Muscle of back (tissue), 11 donors: Measurements from ENCODE around the gene TBC1D24. TPM values are rescaled to one million over a fixed set of nuclear protein-coding genes. Genes with fewer than 3 reads are reported as not detected.
"Not testable (repeated sequence)": the region's sequence is repeated elsewhere in the genome, so short reads cannot be mapped to it uniquely, and the experiment has no call there.

Source experiments
- DNase-seq, 3 donors: peaks; one replicate each; pipeline versions ENCODE4 v3.0.0 to v3.0.0-alpha.2; 2013
- polyA plus RNA-seq, 10 donors: library from polyadenylated mRNA; unstranded; fragments of 120-200 nt; gene quantifications; one replicate each; pipeline ENCODE4 v1.2.1, GENCODE V29; 2013; ENCODE audit not compliant: insufficient read length in 10 of 10

Gene TBC1D24
- polyA plus RNA-seq, 10 donors, result 14.9 to 25.3 (median 21.4) TPM

DNA sequence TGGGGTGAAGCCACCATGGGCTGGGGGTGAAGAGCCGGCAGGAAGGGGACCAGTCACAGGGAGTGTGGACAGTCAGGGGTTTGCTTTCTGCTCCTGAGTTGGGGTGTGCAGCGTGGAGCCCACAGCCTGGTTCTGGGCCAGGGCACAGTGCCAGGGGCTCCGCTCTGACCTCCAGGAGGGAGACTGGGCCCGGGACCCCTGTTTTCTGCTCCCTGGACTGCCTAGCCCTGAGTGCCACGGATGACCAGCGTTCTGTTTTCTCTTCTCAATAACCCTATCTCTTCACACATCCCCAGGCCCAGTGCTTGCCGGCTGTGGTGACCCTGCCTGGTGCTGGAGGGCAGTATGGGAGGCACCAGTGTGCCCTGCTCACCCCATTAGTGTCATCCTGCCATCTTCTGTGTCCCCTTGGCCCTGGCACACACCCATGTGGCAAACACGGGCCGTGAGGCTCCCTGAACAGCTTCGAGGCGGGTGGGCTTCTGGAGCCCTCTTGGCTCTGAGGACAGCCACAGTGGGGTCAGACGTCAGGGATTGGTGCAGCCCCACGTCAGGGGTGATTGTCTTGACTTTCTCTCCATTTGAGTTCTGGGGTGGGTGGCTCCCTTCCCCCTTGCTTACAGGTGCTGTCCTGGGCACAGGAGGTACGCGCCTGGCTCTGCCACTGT lies 55.2 kb downstream of the TBC1D24 start:
- no peak for DNase-seq

DNA sequence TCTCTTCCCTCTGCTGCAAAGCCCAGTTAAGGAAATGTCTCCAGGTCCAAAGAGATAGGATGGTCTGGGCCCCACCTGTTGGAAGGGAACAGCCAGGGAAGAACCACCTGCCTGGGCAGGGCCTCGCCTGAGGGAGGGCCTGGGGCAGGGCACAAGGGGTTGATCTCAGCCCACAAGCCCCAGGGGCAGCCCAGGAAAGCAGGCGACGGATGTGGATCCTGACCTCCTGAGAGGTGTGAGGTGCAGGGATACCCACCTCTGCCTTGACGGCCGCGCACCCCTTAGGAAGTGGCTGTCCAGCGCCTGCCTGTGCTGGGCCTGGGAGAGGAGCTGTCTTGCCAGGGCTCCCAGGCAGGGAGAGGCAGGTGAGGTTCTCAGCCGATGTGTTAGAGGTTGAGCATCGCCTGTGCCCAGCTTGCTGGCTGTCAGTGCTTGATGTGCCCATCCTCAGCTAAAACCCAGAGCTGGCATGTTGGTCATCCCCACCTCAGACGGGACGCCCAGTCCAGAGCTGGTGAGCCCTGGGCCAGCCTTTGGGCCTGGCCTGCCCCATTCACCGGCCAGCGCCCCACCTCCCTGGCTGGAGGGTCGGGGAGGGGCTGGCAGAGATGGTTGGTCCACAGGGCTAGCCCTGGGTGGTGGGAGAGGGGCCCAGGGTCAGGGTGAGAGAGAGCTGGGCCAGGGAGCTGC lies 55.8 kb downstream of the TBC1D24 start:
- DNase-seq, result peak in 1 of 3 donors; percentile 30

- no peak for DNase-seq
Observed at GRCh38 chr16:2531371-2531695, 56.4 kb downstream of the TBC1D24 start, which contains the start of gene CEMP1. Gene CEMP1 (minus strand): TSS chr16:2531408. CDS start chr16:2531073, 335 bp downstream.

GRCh38 chr16:2531696-2532493 lies 57.0 kb downstream of the TBC1D24 start:
- peak; percentile 98 to 99 (median 98) for DNase-seq

- peak in 1 of 3 donors; percentile 83 for DNase-seq
Observed at GRCh38 chr16:2532494-2533141, 57.7 kb downstream of the TBC1D24 start.

DNA sequence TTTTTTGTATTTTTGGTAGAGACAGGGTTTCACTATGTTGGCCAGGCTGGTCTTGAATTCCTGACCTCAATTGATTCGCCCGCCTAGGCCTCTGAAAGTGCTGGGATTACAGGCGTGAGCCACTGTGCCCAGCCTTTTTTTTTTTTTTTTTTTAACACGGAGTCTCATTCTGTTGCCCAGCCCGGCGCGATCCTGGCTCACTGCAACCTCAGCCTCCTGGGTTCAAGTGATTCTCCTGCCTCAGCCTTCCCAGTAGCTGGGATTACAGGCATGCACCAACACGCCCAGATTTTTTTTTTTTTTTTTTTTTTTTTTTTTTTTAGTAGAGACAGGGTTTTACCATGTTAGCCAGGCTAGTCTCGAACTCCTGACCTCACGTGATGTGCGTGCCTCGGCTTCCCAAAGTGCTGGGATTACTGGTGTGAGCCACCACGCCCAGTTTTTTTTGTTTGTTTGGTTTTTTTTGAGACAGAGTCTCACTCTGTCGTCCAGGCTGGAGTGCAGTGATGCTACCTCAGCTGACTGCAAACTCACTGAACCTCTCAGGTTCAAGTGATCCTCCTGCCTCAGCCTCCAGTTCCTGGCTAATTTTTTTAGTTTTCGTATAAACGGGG lies 58.3 kb downstream of the TBC1D24 start:
- not testable (repeated sequence) for DNase-seq

- no peak for DNase-seq
Observed at GRCh38 chr16:2533912-2534311, 59.0 kb downstream of the TBC1D24 start.

DNA sequence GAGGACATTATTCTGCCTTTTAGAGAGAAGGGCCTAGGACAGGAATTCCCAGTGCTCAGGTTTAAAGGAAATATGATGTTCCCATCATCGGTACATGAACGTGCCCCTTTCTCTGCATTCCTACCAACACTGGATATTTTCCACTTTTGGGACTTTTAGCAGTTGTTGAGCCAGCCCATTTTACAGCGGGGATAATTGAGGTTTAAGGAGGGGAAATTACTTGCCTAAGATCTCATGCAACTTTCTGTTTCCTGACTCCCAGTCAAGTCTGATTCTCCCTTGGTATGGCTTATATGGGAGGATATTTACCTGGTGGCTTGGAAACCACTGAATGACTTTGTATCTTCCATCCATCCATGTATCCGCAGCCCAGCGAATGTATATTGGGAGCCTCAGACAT lies 59.4 kb downstream of the TBC1D24 start:
- DNase-seq, result not testable (repeated sequence)

- DNase-seq, result peak in 1 of 3 donors; percentile 56
Observed at GRCh38 chr16:2535625-2536013, 60.7 kb downstream of the TBC1D24 start.

- DNase-seq, result peak; percentile 96 to 97 (median 96)
Observed at GRCh38 chr16:2537451-2538379, 62.8 kb downstream of the TBC1D24 start, which contains the start of gene PDPK1. Gene PDPK1 (plus strand): TSS chr16:2538021. CDS start chr16:2538113, 92 bp downstream.

GRCh38 chr16:2539192-2539844 lies 64.4 kb downstream of the TBC1D24 start:
- not testable (repeated sequence) for DNase-seq

- DNase-seq, result not testable (repeated sequence)
Observed at GRCh38 chr16:2539845-2540458, 65.0 kb downstream of the TBC1D24 start.

GRCh38 chr16:2540912-2541311 lies 66.0 kb downstream of the TBC1D24 start:
- not testable (repeated sequence) for DNase-seq

- not testable (repeated sequence) for DNase-seq
Observed at GRCh38 chr16:2541409-2541808, 66.5 kb downstream of the TBC1D24 start.

- not testable (repeated sequence) for DNase-seq
Observed at GRCh38 chr16:2543771-2544170, 68.8 kb downstream of the TBC1D24 start.

DNA sequence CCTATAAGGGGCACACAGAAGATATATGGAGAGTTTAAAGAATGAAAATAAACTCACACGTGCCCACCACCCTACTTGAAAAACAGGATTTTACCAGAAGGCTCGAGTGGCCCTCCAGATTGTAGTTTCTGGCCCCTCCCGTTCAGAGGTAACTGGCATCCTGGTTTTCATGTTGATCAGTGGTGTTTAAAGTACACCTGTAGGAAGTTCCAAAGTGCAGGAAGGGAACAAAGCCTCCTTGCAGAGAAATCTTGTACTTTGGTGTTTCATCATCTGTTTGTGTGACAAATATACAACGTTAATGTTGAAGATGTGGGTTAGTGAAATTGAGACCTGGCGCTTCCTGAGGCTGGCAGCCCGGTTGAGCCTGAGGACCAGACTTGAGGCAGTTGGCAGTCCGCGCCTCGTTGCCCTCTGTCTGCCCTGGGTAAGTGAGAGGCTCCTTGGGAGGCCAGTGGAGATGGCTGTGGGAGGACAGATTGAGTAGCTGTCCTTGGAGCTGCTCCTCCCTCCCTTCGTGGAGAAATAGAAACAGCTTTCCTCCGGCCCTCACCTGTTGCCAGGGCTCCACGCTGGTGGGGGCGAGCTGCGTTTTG lies 75.5 kb downstream of the TBC1D24 start:
- not testable (repeated sequence) for DNase-seq

DNA sequence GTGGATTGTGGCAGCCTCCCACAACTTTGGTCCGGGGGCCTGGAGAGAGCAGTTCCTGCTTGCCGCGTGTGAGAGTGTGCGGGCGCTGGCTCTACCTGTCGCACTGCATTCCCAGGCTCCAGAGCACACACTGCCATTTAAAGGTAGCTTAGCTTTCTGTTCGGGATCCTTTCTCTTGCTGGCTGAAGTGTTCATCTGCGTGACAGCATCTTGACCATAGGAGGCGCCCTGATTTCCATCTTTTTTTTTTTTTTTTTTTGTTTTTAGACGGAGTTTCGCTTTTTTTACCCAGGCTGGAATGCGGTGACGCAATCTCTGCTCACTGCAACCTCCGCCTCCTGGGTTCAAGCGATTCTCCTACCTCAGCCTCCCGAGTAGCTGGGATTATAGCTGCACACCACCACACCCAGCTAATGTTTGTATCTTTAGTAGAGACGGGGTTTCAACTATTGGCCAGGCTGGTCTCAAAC lies 76.5 kb downstream of the TBC1D24 start:
- not testable (repeated sequence) for DNase-seq

GRCh38 chr16:2554709-2555425 lies 79.9 kb downstream of the TBC1D24 start:
- not testable (repeated sequence) for DNase-seq
